Heart left ventricle (tissue), 16 donors: ENCODE measurements around the gene GPR137. TPM values are rescaled to one million over a fixed set of nuclear protein-coding genes. Genes with fewer than 3 reads are reported as not detected.
A peak's percentile ranks its signal among the peaks of the same experiment; 100 is the strongest.
"Not testable (repeated sequence)": the region's sequence is repeated elsewhere in the genome, so short reads cannot be mapped to it uniquely, and the experiment has no call there.

Experiments used
- ATAC-seq, 4 donors: fragments of 200-7000 bp; cut with Tn5 transposase; one replicate each; pipeline ENCODE4 v1.9.1; 2020 to 2022; ENCODE audit warnings: moderate library complexity in 4 of 4, mild to moderate bottlenecking in 3 of 4, moderate number of reproducible peaks in 1 of 4
- DNase-seq, 5 donors: peaks; one replicate each; pipeline ENCODE4 v3.0.0-alpha.2; 2020
- H3K27ac ChIP-seq, 12 donors: fragments of 200-600 bp; sonication (generic) in 4 of 12; one replicate each; pipeline versions ENCODE4 v1.5.0 to v1.8.0; 2016 to 2022; ENCODE audit warnings: mild to moderate bottlenecking in 2 of 12
- H3K27me3 ChIP-seq, 9 donors: fragments of 200-600 bp; sonication (generic) in 2 of 9; one replicate each; pipeline versions ENCODE4 v1.5.1 to v1.8.0; 2016 to 2022; ENCODE audit warnings: mild to moderate bottlenecking in 3 of 9
- H3K36me3 ChIP-seq, 9 donors: fragments of 200-600 bp; sonication (generic) in 2 of 9; one replicate each; pipeline versions ENCODE4 v1.5.0 to v1.8.0; 2018 to 2022; ENCODE audit warnings: mild to moderate bottlenecking in 2 of 9
- H3K4me1 ChIP-seq, 12 donors: fragments of 200-600 bp; sonication (generic) in 4 of 12; one replicate each; pipeline versions ENCODE4 v1.5.0 to v1.8.0; 2016 to 2022; ENCODE audit warnings: mild to moderate bottlenecking in 3 of 12
- H3K4me3 ChIP-seq, 12 donors: fragments of 200-600 bp; sonication (generic) in 4 of 12; one replicate each; pipeline versions ENCODE4 v1.5.0 to v1.8.0; 2017 to 2022; ENCODE audit warnings: mild to moderate bottlenecking in 9 of 12, moderate library complexity in 4 of 12
- H3K9me3 ChIP-seq, 12 donors: fragments of 200-600 bp; sonication (generic) in 4 of 12; one replicate each; pipeline versions ENCODE4 v1.5.0 to v1.8.0; 2016 to 2022; ENCODE audit warnings: mild to moderate bottlenecking in 1 of 12
- POLR2A ChIP-seq, 2 donors: fragments of 450-650 bp; IDR thresholded peaks; one replicate each; pipeline ENCODE4 v1.6.1; 2017; ENCODE audit warnings: antibody characterized with exemption in 2 of 2, mild to moderate bottlenecking in 2 of 2, moderate library complexity in 2 of 2
- WGBS, 4 donors: extraction: QIAGEN DNeasy Blood & Tissue Kit in 2 of 4; methylation state at CpG; one replicate each; pipeline versions ENCODE4 v1.1.5 to v1.1.7; 2013 to 2018; 5-methylcytosine and 5-hydroxymethylcytosine counted together
- intact Hi-C, 10 donors: fragments of 100-400 bp; cut with DNase I; formaldehyde crosslinking; loops; one replicate each; pipeline versions ENCODE4 v1.11.1 to v1.14.2; 2022
- polyA plus RNA-seq, 2 donors: library from polyadenylated mRNA; stranded (reverse); fragments of 200-250 nt; gene quantifications; one replicate each; pipeline ENCODE4 v1.2.3, GENCODE V29; 2013
- total RNA-seq, 9 donors: library from RNA; depleted of rRNA in 2 of 9; stranded (reverse); fragments of >200 nt in 2 of 9; fragmentation: NEBNext Ultra II Directional in 3 of 9; extraction: Animal tissue kit (Norgen Biotek cat#: 25700) in 3 of 9; gene quantifications; one replicate each; pipeline versions ENCODE4 v1.1.0 to v1.2.4, GENCODE V29; 2016 to 2023
- TF ChIP-seq, protein P1 (sequence below), 12 donors: fragments of 200-600 bp; sonication (generic) in 4 of 12; IDR thresholded peaks; one replicate each; pipeline versions ENCODE4 v1.5.0 to v1.8.0; 2018 to 2022; ENCODE audit warnings: antibody characterized with exemption in 12 of 12, mild to moderate bottlenecking in 5 of 12
- donor health status: ischemic (EF 13 %, LVEDD 7.1; RV severe dilation, severe dysfunction).
- donor health status: healthy with polysubstance abuse.
- donor health status: DM: no; HTN: yes; CAD: no.
- donor health status: DM: no; HTN: no; CAD: no.
- donor health status: ischemic (EF 25% LVEDD 6.9; RV normal size, moderate dysfunction).
- donor health status: ischemic (EF 25% LVEDD 5.7; RV mildly dilated, moderate dysfunction).
- donor health status: healthy.
- donor health status: DM: yes; HTN: yes; CAD: no.
- donor health status: ischemic (EF 35%, LVEDD 5.7; RV mildly dilated, moderate dysfunction).
- donor health status: nonischemic (EF 11% LVEDD 7.7; RV severe dilation, severe dysfunction).
- donor health status: DM: yes; HTN: yes; CAD: no.
- donor health status: PGD.
- donor health status: ischemic (EF 29% LVEDD 5.4; RV normal size, mild dysfunction).
- donor health status: nonischemic (EF 23%, LVEDD 6.1; RV moderate dilation, normal function).

Gene GPR137
- total and polyA plus RNA-seq, 11 donors, result 20.2 to 48.3 (median 26.2) TPM

DNA sequence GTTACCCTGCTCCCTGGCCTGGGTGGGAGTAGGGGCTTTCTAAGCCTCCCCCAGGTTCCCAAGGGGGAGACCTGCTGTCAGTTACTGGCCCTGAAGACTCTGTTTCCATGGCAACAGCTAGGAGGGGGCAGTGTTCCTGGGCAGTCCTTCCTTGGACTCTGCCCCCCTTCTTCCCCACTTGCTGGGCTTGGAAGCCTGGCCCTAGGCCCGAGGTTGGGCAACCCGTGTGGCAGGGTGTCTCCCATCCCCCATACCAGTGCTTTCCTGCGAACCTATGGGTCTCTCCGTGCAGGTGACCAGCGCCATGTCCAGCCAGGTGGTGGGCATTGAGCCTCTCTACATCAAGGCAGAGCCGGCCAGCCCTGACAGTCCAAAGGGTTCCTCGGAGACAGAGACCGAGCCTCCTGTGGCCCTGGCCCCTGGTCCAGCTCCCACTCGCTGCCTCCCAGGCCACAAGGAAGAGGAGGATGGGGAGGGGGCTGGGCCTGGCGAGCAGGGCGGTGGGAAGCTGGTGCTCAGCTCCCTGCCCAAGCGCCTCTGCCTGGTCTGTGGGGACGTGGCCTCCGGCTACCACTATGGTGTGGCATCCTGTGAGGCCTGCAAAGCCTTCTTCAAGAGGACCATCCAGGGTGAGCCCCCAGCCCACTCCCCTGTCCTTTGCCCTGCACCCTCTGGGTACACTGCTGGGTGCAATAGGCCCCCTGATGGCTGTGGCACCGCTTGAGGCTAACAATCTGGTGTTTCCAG lies 21.4 kb downstream of the GPR137 start:
- intact Hi-C loops, result loop anchor here in 2 of 10 donors (10.0 kb wide), 2 partner anchors 52 to 332 kb away; partner anchors contain the start of genes COX8A (in 1 of the 2) and PLCB3 (in 1 of the 2)
- H3K4me3 ChIP-seq, result peak overlapping the region; percentile 62 to 93 (median 80)
- peaks cover 0 to 31% (median 21%) of the 10 kb centered on the region in 12 donors for H3K4me1 ChIP-seq
- peak overlapping the region; percentile 8 to 98 (median 96) for H3K27ac ChIP-seq
- DNase-seq, result peak in 2 of 5 donors; percentile 52 to 57
- H3K36me3 ChIP-seq, result peaks cover 0 to 20% (median 7%) of the 10 kb centered on the region in 9 donors
- TF ChIP-seq, protein P1, sequence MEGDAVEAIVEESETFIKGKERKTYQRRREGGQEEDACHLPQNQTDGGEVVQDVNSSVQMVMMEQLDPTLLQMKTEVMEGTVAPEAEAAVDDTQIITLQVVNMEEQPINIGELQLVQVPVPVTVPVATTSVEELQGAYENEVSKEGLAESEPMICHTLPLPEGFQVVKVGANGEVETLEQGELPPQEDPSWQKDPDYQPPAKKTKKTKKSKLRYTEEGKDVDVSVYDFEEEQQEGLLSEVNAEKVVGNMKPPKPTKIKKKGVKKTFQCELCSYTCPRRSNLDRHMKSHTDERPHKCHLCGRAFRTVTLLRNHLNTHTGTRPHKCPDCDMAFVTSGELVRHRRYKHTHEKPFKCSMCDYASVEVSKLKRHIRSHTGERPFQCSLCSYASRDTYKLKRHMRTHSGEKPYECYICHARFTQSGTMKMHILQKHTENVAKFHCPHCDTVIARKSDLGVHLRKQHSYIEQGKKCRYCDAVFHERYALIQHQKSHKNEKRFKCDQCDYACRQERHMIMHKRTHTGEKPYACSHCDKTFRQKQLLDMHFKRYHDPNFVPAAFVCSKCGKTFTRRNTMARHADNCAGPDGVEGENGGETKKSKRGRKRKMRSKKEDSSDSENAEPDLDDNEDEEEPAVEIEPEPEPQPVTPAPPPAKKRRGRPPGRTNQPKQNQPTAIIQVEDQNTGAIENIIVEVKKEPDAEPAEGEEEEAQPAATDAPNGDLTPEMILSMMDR (IDR thresholded peaks at IDR 0.05), result no peak
- no peak for TF ChIP-seq POLR2A (IDR thresholded peaks at IDR 0.05)
- no peak for ATAC-seq
- no peaks in the 10 kb centered on the region for H3K27me3 ChIP-seq
- H3K9me3 ChIP-seq, result no peaks in the 10 kb centered on the region
- WGBS, 4 donors, result 46 to 81% (median 78%) methylated on average over 6 to 15 of the region's 15 CpGs

DNA sequence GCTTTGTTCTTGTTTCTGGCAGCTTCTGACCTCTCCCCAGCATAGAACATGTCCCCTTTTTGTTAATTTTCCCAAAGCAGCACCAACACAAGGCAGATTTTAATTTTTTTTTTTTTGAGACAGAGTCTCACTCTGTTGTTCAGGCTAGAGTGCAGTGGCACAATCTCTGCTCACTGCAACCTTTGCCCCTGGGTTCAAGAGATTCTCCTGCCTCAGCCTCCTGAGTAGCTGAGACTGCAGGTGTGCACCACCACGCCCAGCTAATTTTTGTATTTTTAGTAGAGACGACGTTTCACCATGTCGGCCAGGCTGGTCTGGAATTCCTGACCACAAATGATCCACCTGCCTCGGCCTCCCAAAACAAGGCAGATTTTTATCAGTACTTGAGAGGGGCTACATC lies 22.1 kb downstream of the GPR137 start:
- H3K4me1 ChIP-seq, result peaks cover 0 to 37% (median 27%) of the 10 kb centered on the region in 12 donors
- H3K27me3 ChIP-seq, ATAC-seq, H3K27ac ChIP-seq, H3K9me3 ChIP-seq, H3K4me3 ChIP-seq, DNase-seq: not testable (repeated sequence)
- 90 to 93% (median 92%) methylated on average over 5 of the region's 5 CpGs for WGBS, 4 donors
- peaks cover 0 to 20% (median 7%) of the 10 kb centered on the region in 9 donors for H3K36me3 ChIP-seq
- intact Hi-C loops, result loop anchor here in 2 of 10 donors (10.0 kb wide), 2 partner anchors 53 to 333 kb away; partner anchors contain the start of genes COX8A (in 1 of the 2) and PLCB3 (in 1 of the 2)

DNA sequence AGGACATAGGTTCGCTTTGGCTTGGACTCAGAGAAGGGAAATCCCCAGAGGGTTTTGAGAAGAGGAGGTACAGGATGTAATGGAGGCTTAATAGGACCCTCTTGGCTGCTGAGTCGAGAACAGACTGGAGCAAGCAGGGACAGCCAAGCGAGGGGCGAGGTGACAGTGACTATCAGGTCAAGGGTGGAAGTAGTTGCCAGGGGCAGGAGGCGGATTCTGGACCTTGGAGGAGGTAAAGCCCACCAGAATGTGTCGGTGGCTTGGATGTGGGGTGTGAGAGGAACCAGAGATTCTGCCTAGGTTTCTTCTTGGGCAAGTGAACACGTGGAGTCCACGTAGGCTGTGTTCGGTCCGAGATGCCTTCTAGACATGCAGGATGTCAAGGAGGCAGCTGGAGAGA lies 27.3 kb downstream of the GPR137 start:
- ATAC-seq, result no peak
- DNase-seq, result no peak
- TF ChIP-seq POLR2A (IDR thresholded peaks at IDR 0.05), result no peak
- TF ChIP-seq, protein P1 (IDR thresholded peaks at IDR 0.05), result no peak
- WGBS, 4 donors, result 84 to 90% (median 85%) methylated on average over 10 of the region's 10 CpGs
- H3K27ac ChIP-seq, result peak overlapping the region in 7 of 12 donors; percentile 22 to 75 (median 65)
- H3K9me3 ChIP-seq, result no peaks in the 10 kb centered on the region
- peaks cover 0 to 50% (median 27%) of the 10 kb centered on the region in 9 donors for H3K36me3 ChIP-seq
- H3K4me1 ChIP-seq, result peaks cover 0 to 39% (median 26%) of the 10 kb centered on the region in 12 donors
- no peak overlapping the region for H3K4me3 ChIP-seq
- no peaks in the 10 kb centered on the region for H3K27me3 ChIP-seq
- intact Hi-C loops, result no loop called here

DNA sequence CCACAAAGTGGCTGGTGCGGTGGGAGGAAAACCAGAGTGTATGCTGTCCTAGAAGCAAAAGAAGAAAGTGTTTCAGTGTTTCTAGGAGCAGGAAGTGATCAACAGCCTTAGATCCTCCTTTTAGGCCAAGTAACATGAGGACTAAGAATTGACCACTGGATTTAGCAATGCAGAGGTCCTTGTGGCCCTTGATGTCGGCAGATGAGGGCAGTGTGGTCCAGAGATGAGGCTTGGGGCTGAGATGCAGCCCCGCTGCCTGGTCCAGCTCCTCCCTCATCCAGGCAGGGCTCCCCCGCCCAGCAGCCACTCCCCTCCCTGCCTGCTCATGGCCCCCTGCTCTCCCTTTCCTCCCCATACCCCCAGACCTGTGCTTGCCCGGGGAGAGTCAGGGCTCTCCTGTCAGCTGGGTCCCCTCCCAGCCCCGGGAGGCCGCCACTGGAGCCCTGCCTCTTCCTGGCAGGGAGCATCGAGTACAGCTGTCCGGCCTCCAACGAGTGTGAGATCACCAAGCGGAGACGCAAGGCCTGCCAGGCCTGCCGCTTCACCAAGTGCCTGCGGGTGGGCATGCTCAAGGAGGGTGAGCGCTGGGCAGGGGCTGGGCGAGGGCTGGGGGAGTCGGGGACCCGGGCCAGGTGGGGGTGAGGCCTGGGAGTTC lies 28.0 kb downstream of the GPR137 start:
- 55 to 63% (median 62%) methylated on average over 14 to 18 of the region's 18 CpGs for WGBS, 4 donors

More for the DNA sequence above, 28.0 kb downstream of the GPR137 start:
- ATAC-seq, result peak in 3 of 4 donors; percentile 2 to 15 (median 5)
- H3K4me3 ChIP-seq, result peak overlapping the region in 10 of 12 donors; percentile 5 to 53 (median 33)
- no peaks in the 10 kb centered on the region for H3K27me3 ChIP-seq
- peaks cover 0 to 45% (median 25%) of the 10 kb centered on the region in 9 donors for H3K36me3 ChIP-seq
- intact Hi-C loops, result no loop called here
- peak; percentile 58 to 81 (median 80) for DNase-seq
- H3K27ac ChIP-seq, result peak overlapping the region in 11 of 12 donors; percentile 40 to 75 (median 64)
- TF ChIP-seq, protein P1 (IDR thresholded peaks at IDR 0.05), result no peak
- no peak for TF ChIP-seq POLR2A (IDR thresholded peaks at IDR 0.05)
- H3K4me1 ChIP-seq, result peaks cover 0 to 43% (median 27%) of the 10 kb centered on the region in 12 donors
- H3K9me3 ChIP-seq, result no peaks in the 10 kb centered on the region
